ENCODE data around the gene LCK. TPM values are rescaled to one million over a fixed set of nuclear protein-coding genes. Genes with fewer than 3 reads are reported as not detected.

Gene LCK
- total and polyA plus RNA-seq, 2 donors (not counting 3 experiments of a cell fraction or from before 2014, with no cell fraction given) = 0.06 TPM; not detected in 1

- H3K27me3 ChIP-seq (ENCODE audit: control insufficient read depth in 2 of 2, insufficient read depth in 2 of 2, low read length in 2 of 2) = no peaks in the 10 kb centered on the region
- no peak overlapping the region for H3K9ac ChIP-seq (replicated peaks; ENCODE audit: extremely low read depth, insufficient read depth, low read length)
- FAIRE-seq = no peak
- peaks cover 0 to 7% of the 10 kb centered on the region in 2 experiments for H3K36me3 ChIP-seq (ENCODE audit: control insufficient read depth in 2 of 2, extremely low read depth in 1 of 2, insufficient read depth in 2 of 2, low read length in 2 of 2)
- intact Hi-C loops (cut with micrococcal nuclease) (loop anchor here (1.0 kb wide), 4 partner anchors 69 to 102 kb away; partner anchors contain the start of genes EIF3I and TMEM234), dilution Hi-C loops (cut with MboI; ENCODE audit: extremely low pct_ligation_motif_present, low sequenced_read_pairs) (no loop called here)
- no peak overlapping the region for H2AFZ ChIP-seq (ENCODE audit: low read depth, low read length)
- ChIA-PET POLR2A (interaction anchor here (0.9 to 1.0 kb wide), 2 partner anchors 20 to 76 kb away, joined by 4 to 5 read pairs; no protein-coding TSS in a partner anchor), CTCF (interaction anchor here (0.9 to 4.1 kb wide), 11 partner anchors 14 to 101 kb away, joined by 3 to 78 read pairs (median 7); partner anchors contain the start of genes FAM167B, HDAC1 and LCK)
- H3K4me3 ChIP-seq (replicated peaks in 1 of 3; ENCODE audit: insufficient read depth in 1 of 3, low read depth in 1 of 3, low read length in 3 of 3) = no peak overlapping the region
- TF ChIP-seq MAX (IDR thresholded peaks at IDR 0.05; ENCODE audit: insufficient read depth, insufficient read length) (no peak), MYC (IDR thresholded peaks at IDR 0.05; ENCODE audit: low read depth, low read length) (no peak), POLR2A (IDR thresholded peaks at IDR 0.05; ENCODE audit: low read depth, low read length) (no peak), POLR2AphosphoS5 (IDR thresholded peaks at IDR 0.05; ENCODE audit: insufficient read depth, low read depth, low read length) (no peak), GATA2 (IDR thresholded peaks at IDR 0.05; ENCODE audit: insufficient read depth, insufficient read length, low read depth, low read length) (no peak), CTCF (IDR thresholded peaks at IDR 0.05; ENCODE audit: extremely low read depth in 1 of 2, insufficient read depth in 1 of 2, low read depth in 1 of 2, low read length in 2 of 2) (no peak)
- no TSS peak for BruUV-seq (replicated peaks)
- no peak overlapping the region for H3K27ac ChIP-seq (ENCODE audit: insufficient read depth, low read depth, low read length)
- no peaks in the 10 kb centered on the region for H3K9me3 ChIP-seq (replicated peaks; ENCODE audit: control insufficient read depth, insufficient read depth, low read length)
- H3K4me1 ChIP-seq (ENCODE audit: control insufficient read depth, extremely low read depth, insufficient read depth, low read length) = peaks cover 6% of the 10 kb centered on the region
- peaks cover 5% of the 10 kb centered on the region for H3K79me2 ChIP-seq (ENCODE audit: control insufficient read depth, insufficient read depth, low read length)
- peaks cover 2% of the 10 kb centered on the region for H4K20me1 ChIP-seq (replicated peaks; ENCODE audit: control insufficient read depth, extremely low read depth, insufficient read depth, low read length)
- H3K4me2 ChIP-seq (ENCODE audit: insufficient read depth, low read length) = no peak overlapping the region
- no peak for DNase-seq (ENCODE audit: low read depth, low spot score)
- no peaks in the 10 kb centered on the region for H3K9me1 ChIP-seq (replicated peaks; ENCODE audit: control insufficient read depth, extremely low read depth, insufficient read depth, low read length)
Observed at GRCh38 chr1:32316903-32317277, 65.8 kb downstream of the LCK start.
